Astrocyte of the spinal cord (primary cell): Measurements from ENCODE around the gene RAB13.

Source experiments
- DNase-seq: peaks from one replicate; pipeline ENCODE4 v3.0.0; 2011; ENCODE audit warnings: low read depth, low spot score
- H3K4me3 ChIP-seq: 2 replicates; pipeline ENCODE4 v1.5.1; 2011; ENCODE audit warnings: low read depth, mild to moderate bottlenecking, low read length, moderate library complexity
- in situ Hi-C: cut with HindIII; loops from 2 replicates; pipeline ENCODE4 v1.10.0; 2017; ENCODE audit warnings: low sequenced_read_pairs
- TF ChIP-seq, protein P1 (sequence below): IDR thresholded peaks from 2 replicates; pipeline ENCODE4 v1.5.1; 2012; ENCODE audit warnings: low read depth, mild to moderate bottlenecking, low read length, inconsistent platforms

RAB13 gene

DNA sequence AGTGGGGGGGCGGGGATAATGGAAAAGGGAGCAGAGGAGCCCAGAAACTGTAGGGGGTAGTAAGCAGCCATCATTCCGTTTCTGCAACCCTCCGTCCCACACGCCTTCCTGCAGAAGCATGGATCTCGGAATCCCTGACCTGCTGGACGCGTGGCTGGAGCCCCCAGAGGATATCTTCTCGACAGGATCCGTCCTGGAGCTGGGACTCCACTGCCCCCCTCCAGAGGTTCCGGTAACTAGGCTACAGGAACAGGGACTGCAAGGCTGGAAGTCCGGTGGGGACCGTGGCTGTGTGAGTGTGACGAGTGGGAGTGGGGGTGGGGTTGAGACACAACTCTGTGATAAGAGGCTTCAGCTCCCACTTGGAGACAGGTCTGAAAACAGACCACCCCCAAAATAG lies 17.7 kb downstream of the RAB13 start:
- in situ Hi-C loops: loop anchor here (10.0 kb wide), 1 partner anchor 154 kb away; no protein-coding TSS in a partner anchor
- DNase-seq: no peak
- TF ChIP-seq, protein P1, sequence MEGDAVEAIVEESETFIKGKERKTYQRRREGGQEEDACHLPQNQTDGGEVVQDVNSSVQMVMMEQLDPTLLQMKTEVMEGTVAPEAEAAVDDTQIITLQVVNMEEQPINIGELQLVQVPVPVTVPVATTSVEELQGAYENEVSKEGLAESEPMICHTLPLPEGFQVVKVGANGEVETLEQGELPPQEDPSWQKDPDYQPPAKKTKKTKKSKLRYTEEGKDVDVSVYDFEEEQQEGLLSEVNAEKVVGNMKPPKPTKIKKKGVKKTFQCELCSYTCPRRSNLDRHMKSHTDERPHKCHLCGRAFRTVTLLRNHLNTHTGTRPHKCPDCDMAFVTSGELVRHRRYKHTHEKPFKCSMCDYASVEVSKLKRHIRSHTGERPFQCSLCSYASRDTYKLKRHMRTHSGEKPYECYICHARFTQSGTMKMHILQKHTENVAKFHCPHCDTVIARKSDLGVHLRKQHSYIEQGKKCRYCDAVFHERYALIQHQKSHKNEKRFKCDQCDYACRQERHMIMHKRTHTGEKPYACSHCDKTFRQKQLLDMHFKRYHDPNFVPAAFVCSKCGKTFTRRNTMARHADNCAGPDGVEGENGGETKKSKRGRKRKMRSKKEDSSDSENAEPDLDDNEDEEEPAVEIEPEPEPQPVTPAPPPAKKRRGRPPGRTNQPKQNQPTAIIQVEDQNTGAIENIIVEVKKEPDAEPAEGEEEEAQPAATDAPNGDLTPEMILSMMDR: no peak
- peak overlapping the region; percentile 64 for H3K4me3 ChIP-seq

DNA sequence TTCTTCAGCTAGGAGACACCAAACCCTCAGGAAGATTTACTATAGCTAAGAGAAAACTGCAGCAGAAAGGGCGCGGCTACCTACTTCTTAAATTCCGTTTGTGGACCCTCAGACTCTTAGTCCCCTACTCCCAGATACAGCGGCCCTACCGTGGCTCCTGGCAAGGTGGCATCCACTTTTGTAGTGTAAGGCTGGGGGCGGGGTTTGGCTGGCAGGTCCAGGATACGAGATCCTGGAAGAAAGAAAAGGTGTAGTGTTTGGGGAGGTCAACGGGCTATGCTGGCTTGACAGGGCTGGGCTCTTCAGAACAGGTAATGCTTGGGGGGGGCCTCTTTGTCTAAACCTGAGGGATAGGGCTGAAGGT lies 18.2 kb downstream of the RAB13 start:
- in situ Hi-C loops: loop anchor here (10.0 kb wide), 1 partner anchor 153 kb away; no protein-coding TSS in a partner anchor
- TF ChIP-seq, protein P1: no peak
- H3K4me3 ChIP-seq: peak overlapping the region; percentile 64
- no peak for DNase-seq

DNA sequence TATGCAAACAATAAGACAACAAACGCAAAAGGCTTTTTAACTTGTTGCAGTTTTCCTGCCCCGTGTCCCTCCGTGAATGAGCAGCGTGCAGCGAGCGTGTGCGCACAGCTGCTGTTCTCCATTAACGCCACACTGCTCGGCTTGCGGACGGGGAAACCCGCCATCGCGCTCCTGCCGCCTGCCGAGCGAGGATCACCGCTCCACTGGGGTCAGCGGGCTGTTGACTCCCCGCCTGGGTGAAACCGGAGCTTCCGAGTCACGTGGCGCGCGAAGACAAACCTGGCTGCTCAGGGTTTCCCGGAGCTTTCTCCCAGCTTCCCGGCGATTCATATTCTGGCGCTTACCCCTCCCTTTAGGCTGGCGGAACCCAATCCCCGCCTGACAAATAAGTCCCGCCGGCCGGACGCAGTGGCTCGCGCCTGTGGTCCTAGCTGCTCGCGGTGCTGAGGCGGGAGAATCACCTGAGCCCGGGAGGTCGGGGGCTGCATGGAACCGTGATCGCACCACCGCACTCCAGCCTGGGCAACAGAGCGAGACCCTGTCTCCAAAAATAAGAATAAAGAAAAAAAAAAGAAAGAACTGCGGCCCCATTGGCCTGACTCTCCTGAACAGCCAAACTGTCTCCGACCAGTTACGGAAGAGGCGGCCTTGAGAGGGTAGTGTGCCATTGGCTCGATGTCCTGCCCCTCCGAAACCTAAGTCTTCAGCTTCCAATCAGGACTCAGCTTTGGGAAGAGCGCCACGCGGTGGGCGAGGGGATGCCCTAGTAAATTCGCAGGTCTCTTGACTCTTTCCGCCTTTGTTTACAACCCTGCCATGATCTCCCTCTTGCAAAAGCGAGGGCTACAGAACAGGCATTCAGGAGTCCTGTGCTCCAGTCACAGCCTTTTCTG lies 18.8 kb downstream of the RAB13 start, which contains the start of gene CREB3L4:
Gene CREB3L4 (plus strand): TSS at position 796 of the 893 bp plus-strand sequence. CDS start 624 bp downstream, outside the sequence.
- TF ChIP-seq, protein P1: peak; percentile 53
- peak; percentile 98 for DNase-seq
- in situ Hi-C loops: loop anchor here (10.0 kb wide), 1 partner anchor 153 kb away; no protein-coding TSS in a partner anchor
- peak within 1 kb of the TSS; percentile 64 for H3K4me3 ChIP-seq

DNA sequence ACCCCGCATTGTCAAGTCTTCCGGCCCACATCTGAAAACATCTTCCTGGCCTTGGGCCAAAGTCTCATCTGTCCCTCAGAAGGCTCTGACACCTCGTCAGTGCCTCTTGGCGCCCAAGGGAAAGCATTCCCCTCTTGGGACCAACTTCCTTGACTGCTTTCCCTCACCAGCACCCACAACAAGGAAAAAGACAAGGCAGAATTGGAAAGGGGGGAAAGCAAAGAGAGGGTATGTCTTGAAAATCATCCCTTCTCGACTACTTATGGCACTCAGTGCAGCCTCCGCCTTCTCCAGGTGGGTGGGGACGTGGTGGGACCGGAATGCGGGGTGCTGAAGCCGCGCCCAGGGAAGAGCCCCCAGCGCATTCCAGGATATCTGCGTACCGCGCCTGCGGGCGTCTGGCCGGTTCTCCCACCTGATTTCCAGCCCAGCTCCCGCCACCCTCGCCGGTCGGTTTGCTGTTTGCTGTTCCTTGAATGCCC lies 22.2 kb downstream of the RAB13 start:
- H3K4me3 ChIP-seq: peak overlapping the region; percentile 85
- DNase-seq: peak; percentile 47
- TF ChIP-seq, protein P1: no peak
- in situ Hi-C loops: loop anchor here (10.0 kb wide), 1 partner anchor 149 kb away; no protein-coding TSS in a partner anchor

DNA sequence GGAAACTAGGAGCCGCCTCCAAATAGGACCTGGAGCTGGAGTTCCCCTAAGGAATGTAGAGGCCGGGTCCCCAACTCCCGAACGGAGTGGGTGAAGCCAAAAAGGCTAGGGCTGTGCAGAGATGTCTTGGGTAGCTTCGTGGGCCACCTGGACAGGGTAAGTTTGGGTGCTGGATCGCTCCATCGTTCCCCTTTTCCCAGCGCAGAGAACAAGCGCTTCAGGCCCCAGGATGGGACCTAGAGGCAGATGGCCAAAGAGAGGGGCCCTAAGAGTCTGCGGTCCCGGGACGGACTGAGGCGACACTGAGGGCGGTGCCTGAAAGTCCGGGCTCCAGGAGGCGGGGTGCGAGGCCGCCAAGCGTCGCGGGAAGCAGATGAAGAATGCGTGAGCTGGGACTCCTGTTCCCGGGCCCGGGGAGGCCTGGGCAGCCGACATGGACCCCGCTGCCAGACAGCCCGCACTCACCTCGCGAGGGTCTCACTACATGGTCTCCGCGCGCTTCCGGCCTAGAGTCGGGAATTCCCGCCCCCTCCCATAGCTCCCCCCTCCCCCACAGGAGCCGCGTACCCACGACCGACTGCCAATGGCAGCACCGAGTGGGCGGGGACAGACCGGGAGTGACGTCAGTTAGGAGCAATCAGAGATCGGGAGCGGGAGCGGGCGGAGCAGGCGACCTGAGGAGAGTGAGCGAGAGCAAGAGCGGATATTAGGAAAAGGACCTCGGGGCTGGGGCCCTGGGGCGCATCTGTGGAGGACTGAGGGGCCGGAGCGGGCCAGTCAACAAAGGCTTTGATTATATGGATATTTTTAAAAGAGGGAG lies 22.9 kb downstream of the RAB13 start, which contains the start of gene SLC39A1:
Gene SLC39A1 (minus strand): TSS at position 508 of the 820 bp plus-strand sequence. CDS start 822 bp downstream, outside the sequence.
- peak; percentile 97 for DNase-seq
- peak within 1 kb of the TSS; percentile 85 for H3K4me3 ChIP-seq
- TF ChIP-seq, protein P1: no peak
- in situ Hi-C loops: loop anchor here (10.0 kb wide), 1 partner anchor 148 kb away; no protein-coding TSS in a partner anchor
